ENCODE results near the gene LAMA3.

The LAMA3 gene

DNA sequence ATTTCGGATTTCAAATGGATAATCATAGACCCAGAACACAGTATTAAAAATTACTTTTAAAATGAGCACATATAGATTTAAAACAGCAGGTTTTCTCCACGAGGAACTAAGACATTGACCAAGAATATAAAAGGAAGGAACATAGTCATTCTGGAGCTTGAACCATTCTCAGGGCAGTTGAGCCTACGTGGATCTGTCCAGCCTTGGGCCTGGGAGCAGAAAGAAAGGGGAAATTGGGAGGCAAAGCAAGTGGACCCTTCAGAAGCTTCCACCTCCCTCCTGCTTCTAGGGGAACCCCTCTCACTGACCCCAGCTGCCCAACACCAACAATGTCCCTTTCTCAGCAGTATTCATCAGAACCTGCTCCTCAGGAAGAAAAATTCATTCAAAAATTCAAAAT lies 293.9 kb downstream of the LAMA3 start:
- H3K27ac Mint-ChIP-seq, result no peak overlapping the region
- H3K36me3 Mint-ChIP-seq (ENCODE audit: low read depth), result no peaks in the 10 kb centered on the region
- peaks cover 3% of the 10 kb centered on the region for H3K4me1 Mint-ChIP-seq (ENCODE audit: low read depth)
- no peaks in the 10 kb centered on the region for H3K9me3 Mint-ChIP-seq
- no peak overlapping the region for H3K4me3 Mint-ChIP-seq
- intact Hi-C loops (cut with micrococcal nuclease), result no loop called here
- peaks cover 2% of the 10 kb centered on the region for H3K27me3 Mint-ChIP-seq

DNA sequence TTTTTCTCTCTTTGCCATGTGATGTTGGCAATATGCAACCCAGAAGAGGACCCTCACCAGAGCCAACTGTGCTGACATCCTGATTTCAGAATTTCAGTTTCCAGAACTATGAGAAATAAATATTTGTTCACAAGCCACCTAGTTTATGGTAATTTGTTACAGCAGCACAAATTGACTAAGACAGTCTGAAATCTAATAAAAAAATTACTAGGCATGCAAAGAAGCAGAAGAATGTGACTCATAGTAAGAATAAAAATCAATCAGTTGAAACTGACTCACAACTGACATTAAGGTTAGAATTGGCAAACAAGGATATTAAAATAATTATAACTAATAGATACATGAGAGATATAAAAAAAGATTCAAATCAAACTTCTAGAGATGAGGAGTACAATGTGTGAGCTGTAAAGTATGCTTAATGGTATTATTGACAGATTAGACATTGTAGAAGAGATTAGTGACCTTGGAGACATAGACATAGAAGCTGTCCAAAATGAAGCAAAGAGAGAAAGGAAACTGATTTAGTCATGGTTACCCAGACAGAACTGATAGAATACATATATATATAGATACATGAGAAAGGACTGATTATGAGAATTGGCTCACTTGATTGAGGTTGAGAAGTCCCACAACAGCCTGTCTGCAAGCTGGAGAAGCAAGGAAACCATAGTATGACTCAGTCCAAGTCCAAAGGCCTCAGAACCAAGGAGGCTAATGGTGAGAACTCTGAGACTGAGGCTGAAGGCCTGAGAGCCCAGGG lies 297.5 kb downstream of the LAMA3 start:
- Mint-ChIP-seq H3K9me3 (no peaks in the 10 kb centered on the region), H3K36me3 (ENCODE audit: low read depth) (no peaks in the 10 kb centered on the region), H3K4me1 (ENCODE audit: low read depth) (no peaks in the 10 kb centered on the region), H3K27me3 (peaks cover 2% of the 10 kb centered on the region), H3K27ac (no peak overlapping the region), H3K4me3 (no peak overlapping the region)
- intact Hi-C loops (cut with micrococcal nuclease), result no loop called here

DNA sequence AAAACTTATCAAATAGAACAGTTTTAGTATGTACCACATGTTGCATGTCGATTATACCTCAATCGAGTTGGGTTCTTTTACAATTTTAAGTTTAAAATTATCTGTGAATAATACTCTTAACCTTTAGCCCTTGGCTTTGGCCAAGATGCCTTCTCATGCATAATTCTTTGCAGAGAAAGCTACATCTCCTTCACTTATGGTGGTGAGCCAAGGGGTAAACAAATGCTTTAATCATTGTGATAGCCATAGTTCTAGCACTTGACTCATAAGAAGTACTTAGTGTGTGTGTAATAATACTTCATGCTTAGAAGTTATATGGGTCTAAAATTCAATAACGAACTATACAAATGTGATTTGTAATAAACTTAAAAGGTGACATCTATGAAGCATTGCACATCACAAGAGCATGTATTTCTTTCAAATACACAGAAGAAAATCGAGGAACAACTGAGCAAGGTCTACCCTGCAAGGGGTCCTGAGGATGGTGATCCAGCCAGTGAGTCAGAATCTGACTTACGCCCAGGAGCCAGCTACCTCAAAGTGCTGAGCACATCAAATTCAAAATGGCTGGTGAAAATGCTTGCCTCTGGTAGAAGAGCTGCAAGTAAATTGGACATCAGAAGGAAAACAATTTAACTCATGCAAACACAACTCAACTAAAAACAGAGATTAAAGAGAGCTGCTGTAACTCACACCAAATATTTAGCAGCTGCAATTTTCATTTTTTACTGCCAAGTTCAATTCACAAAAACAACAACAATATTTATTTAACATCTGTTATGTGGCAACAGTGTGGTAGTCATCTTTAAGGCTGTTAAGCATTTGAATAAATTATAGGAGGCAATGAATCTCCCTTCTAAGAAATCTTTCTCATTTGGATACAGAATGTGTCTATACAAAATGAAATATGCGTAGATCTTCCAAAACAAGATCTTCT lies 301.5 kb downstream of the LAMA3 start:
- Mint-ChIP-seq H3K9me3 (no peaks in the 10 kb centered on the region), H3K4me3 (no peak overlapping the region), H3K36me3 (ENCODE audit: low read depth) (no peaks in the 10 kb centered on the region), H3K27me3 (no peaks in the 10 kb centered on the region), H3K27ac (no peak overlapping the region), H3K4me1 (ENCODE audit: low read depth) (no peaks in the 10 kb centered on the region)
- intact Hi-C loops (cut with micrococcal nuclease), result no loop called here

- Mint-ChIP-seq H3K36me3 (ENCODE audit: low read depth) (no peaks in the 10 kb centered on the region), H3K27ac (no peak overlapping the region), H3K9me3 (no peaks in the 10 kb centered on the region), H3K4me1 (ENCODE audit: low read depth) (no peaks in the 10 kb centered on the region), H3K4me3 (no peak overlapping the region), H3K27me3 (no peaks in the 10 kb centered on the region)
- intact Hi-C loops (cut with micrococcal nuclease), result no loop called here
These were observed 303.1 kb downstream of the LAMA3 start for GRCh38 chr18:23992089-23992940.

DNA sequence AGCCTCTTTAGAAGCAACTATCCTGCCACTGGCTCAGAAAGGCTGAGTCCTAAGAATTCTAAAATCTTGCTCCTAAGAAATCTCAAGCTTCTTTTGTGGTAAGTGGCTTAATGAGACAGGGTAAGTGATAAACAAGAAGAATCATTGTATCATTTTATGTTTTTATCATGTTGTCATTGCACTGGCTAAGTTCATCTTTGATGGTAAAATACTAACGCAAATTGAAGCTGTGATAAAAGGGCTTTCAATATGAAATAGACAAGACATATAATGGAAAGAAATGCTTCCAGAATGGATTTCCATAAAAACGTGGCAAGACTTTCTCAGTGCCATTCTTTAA lies 303.7 kb downstream of the LAMA3 start:
- Mint-ChIP-seq H3K27ac (no peak overlapping the region), H3K36me3 (ENCODE audit: low read depth) (no peaks in the 10 kb centered on the region), H3K4me3 (no peak overlapping the region), H3K9me3 (no peaks in the 10 kb centered on the region), H3K27me3 (no peaks in the 10 kb centered on the region), H3K4me1 (ENCODE audit: low read depth) (no peaks in the 10 kb centered on the region)
- intact Hi-C loops (cut with micrococcal nuclease), result no loop called here

DNA sequence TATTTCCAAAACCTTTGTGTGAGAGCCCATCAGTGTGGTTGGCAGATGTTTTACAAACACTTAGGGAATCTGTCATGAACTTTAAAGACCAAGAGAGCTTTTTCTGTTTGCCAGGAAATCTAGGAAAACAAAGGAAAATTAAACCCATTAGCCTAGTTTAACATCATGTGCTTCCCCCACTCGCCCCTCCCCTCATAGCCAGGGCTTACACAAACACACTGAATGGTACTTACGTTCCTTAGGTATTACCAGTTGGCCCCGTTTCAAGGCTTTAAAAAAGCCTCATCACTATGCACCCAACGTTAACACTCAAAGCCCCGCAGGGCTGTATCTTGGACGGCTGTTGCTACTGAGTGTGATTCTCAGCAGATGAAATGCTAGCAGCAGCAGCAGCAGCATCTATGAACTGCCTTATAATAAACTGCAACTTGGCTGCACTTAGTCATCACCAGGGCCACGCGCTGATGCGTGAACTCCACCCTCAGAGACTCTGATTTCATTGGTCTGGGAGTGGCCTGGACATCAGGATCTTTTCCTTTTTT lies 305.2 kb downstream of the LAMA3 start:
- H3K27ac Mint-ChIP-seq, result no peak overlapping the region
- H3K27me3 Mint-ChIP-seq, result no peaks in the 10 kb centered on the region
- no peaks in the 10 kb centered on the region for H3K4me1 Mint-ChIP-seq (ENCODE audit: low read depth)
- intact Hi-C loops (cut with micrococcal nuclease), result no loop called here
- no peak overlapping the region for H3K4me3 Mint-ChIP-seq
- no peaks in the 10 kb centered on the region for H3K9me3 Mint-ChIP-seq
- no peaks in the 10 kb centered on the region for H3K36me3 Mint-ChIP-seq (ENCODE audit: low read depth)

- intact Hi-C loops (cut with micrococcal nuclease), result no loop called here
- Mint-ChIP-seq H3K4me3 (no peak overlapping the region), H3K36me3 (ENCODE audit: low read depth) (no peaks in the 10 kb centered on the region), H3K27me3 (no peaks in the 10 kb centered on the region), H3K27ac (no peak overlapping the region), H3K9me3 (no peaks in the 10 kb centered on the region), H3K4me1 (ENCODE audit: low read depth) (no peaks in the 10 kb centered on the region)
These were observed 305.9 kb downstream of the LAMA3 start for GRCh38 chr18:23995180-23995579.

GRCh38 chr18:23998018-23998417 lies 308.8 kb downstream of the LAMA3 start:
- intact Hi-C loops (cut with micrococcal nuclease), result no loop called here
- no peak overlapping the region for H3K27ac Mint-ChIP-seq

DNA sequence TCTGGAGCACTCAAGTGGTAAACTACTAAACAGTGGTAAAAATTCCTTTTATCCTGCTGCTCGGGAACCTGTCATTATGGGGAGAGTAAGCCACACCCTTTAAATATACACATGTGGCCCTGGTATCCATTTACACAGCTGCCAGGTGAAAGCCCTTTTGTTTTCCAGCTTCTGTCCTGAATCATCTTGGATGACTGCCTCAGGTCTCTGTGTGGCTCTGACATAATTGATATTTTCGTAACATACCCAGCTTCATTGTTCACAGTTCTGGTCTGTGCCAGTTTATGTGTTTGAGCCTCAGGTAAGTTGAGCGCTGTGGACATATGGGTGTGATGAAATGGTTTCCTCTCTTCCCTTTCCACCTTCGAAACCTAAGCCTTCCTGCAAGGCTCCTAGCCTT lies 309.6 kb downstream of the LAMA3 start:
- Mint-ChIP-seq H3K4me1 (ENCODE audit: low read depth) (peaks cover 1% of the 10 kb centered on the region), H3K27ac (no peak overlapping the region), H3K9me3 (no peaks in the 10 kb centered on the region), H3K36me3 (ENCODE audit: low read depth) (no peaks in the 10 kb centered on the region), H3K4me3 (no peak overlapping the region), H3K27me3 (peaks cover 2% of the 10 kb centered on the region)
- intact Hi-C loops (cut with micrococcal nuclease), result no loop called here

More at GRCh38 chr18:23998018-23998417, 308.8 kb downstream of the LAMA3 start:
- Mint-ChIP-seq H3K4me1 (ENCODE audit: low read depth) (no peaks in the 10 kb centered on the region), H3K36me3 (ENCODE audit: low read depth) (no peaks in the 10 kb centered on the region), H3K4me3 (no peak overlapping the region), H3K27me3 (peaks cover 2% of the 10 kb centered on the region), H3K9me3 (no peaks in the 10 kb centered on the region)

DNA sequence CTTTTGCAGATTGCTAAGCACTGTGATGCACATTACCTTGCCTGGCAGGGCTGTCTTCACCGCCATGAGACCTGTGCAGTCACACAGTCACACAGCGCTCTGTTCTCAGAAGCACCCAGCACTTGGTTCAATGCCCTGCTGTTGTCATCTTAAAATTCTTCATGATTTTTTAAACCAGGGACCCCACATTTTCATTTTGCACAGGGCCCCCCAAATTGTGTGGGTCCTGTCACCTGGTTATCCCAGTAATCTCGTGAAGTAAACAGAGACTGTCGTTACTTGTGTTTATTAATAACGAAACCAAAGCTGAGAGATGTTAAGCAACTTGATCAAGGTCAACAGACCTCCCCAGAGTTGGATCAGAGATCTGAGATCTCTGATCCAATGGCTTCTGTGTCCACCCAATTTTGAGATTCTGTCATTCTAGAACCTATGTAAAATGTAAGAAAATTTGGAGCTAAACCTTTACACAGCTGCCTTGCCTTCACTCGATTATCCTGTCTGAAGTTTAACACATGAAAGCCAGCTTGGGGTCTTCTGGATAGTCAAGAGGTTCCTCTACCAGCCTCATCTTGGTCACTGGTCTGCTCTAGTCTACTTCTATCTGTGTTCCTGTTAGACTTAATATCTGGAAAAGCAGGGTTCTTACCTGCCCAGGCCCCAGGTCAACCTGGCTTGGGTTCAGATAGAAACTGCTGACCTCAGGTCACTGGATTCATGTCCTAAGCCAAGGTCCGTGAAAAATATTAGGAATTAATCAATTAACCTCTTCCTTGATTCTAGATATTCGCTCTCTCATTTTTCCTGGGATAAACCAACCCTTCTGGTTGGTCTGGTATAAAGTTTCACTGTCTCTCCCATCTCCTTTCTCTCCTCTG lies 311.6 kb downstream of the LAMA3 start:
- no peak overlapping the region for H3K27ac Mint-ChIP-seq
- H3K36me3 Mint-ChIP-seq (ENCODE audit: low read depth), result no peaks in the 10 kb centered on the region
- peaks cover 10% of the 10 kb centered on the region for H3K4me1 Mint-ChIP-seq (ENCODE audit: low read depth)
- H3K4me3 Mint-ChIP-seq, result no peak overlapping the region
- H3K27me3 Mint-ChIP-seq, result peaks cover 2% of the 10 kb centered on the region
- intact Hi-C loops (cut with micrococcal nuclease), result no loop called here
- no peaks in the 10 kb centered on the region for H3K9me3 Mint-ChIP-seq

- H3K27me3 Mint-ChIP-seq, result peaks cover 2% of the 10 kb centered on the region
- H3K9me3 Mint-ChIP-seq, result no peaks in the 10 kb centered on the region
- H3K36me3 Mint-ChIP-seq (ENCODE audit: low read depth), result no peaks in the 10 kb centered on the region
- H3K4me1 Mint-ChIP-seq (ENCODE audit: low read depth), result peaks cover 10% of the 10 kb centered on the region
- intact Hi-C loops (cut with micrococcal nuclease), result no loop called here
- H3K27ac Mint-ChIP-seq, result no peak overlapping the region
- H3K4me3 Mint-ChIP-seq, result no peak overlapping the region
These were observed 313.2 kb downstream of the LAMA3 start for GRCh38 chr18:24002479-24002878.

DNA sequence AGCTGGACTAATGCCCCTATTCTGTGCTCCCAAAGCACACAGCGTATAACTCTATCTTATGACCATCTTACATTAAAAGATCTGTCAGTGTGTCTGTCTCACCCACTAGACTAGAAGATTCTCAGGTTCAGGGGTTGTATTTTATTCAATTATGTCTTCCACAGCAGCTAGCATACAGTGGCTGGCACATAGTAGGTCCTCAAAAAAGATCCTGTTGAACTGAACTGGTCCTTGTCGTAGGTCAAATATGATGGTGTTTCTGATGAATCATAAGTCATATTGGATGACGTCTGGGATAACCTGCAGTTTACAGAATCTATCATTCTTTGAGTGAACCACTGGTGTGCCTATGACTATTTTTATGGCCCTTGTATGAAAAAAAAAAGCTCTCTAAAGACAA lies 314.0 kb downstream of the LAMA3 start:
- no peaks in the 10 kb centered on the region for H3K9me3 Mint-ChIP-seq
- H3K4me1 Mint-ChIP-seq (ENCODE audit: low read depth), result peaks cover 10% of the 10 kb centered on the region
- no peaks in the 10 kb centered on the region for H3K36me3 Mint-ChIP-seq (ENCODE audit: low read depth)
- H3K4me3 Mint-ChIP-seq, result no peak overlapping the region
- peaks cover 2% of the 10 kb centered on the region for H3K27me3 Mint-ChIP-seq
- no peak overlapping the region for H3K27ac Mint-ChIP-seq
- intact Hi-C loops (cut with micrococcal nuclease), result no loop called here

All from dendritic cell treated with granulocyte-macrophage colony-stimulating factor and Interleukin-4, amounts not matched to agents 40 ng/mL and 50 ng/mL, for 4 days (primary cell).